HepG2 (cell line): ENCODE results near the gene HMGN4. TPM values are rescaled to one million over a fixed set of nuclear protein-coding genes. Genes with fewer than 3 reads are reported as not detected.
A peak's percentile ranks its signal among the peaks of the same experiment; 100 is the strongest.

Source experiments
- ARID4A ChIP-seq: sonication (generic); formaldehyde crosslinking; IDR thresholded peaks from 2 replicates; pipeline ENCODE4 v1.5.0; 2020; ENCODE audit warnings: mild to moderate bottlenecking, missing genetic modification reagents, borderline replicate concordance
- EEA1 ChIP-seq: sonication (generic); formaldehyde crosslinking; IDR thresholded peaks from 2 replicates; pipeline ENCODE4 v1.5.1; 2020; ENCODE audit warnings: mild to moderate bottlenecking, missing genetic modification reagents, borderline replicate concordance
- ELF3 ChIP-seq: IDR thresholded peaks from 2 replicates; pipeline ENCODE4 v1.6.1; 2016; ENCODE audit warnings: missing genetic modification reagents, missing compliant biosample characterization
- FUBP1 ChIP-seq: sonication (generic); formaldehyde crosslinking; IDR thresholded peaks from 2 replicates; pipeline ENCODE4 v1.5.1; 2020; ENCODE audit warnings: missing genetic modification reagents, mild to moderate bottlenecking, borderline replicate concordance
- GPBP1L1 ChIP-seq: sonication (generic); formaldehyde crosslinking; IDR thresholded peaks from 2 replicates; pipeline ENCODE4 v1.5.0; 2020; ENCODE audit warnings: mild to moderate bottlenecking, missing genetic modification reagents
- HOXA9 ChIP-seq: sonication (generic); formaldehyde crosslinking; IDR thresholded peaks from 2 replicates; pipeline ENCODE4 v1.8.1; 2022; ENCODE audit warnings: missing genetic modification reagents, mild to moderate bottlenecking, moderate library complexity, borderline replicate concordance
- KLF12 ChIP-seq: sonication (generic); formaldehyde crosslinking; IDR thresholded peaks from 2 replicates; pipeline ENCODE4 v1.4.0; 2020; ENCODE audit warnings: missing genetic modification reagents, borderline replicate concordance
- ONECUT2 ChIP-seq: sonication (generic); formaldehyde crosslinking; IDR thresholded peaks from 2 replicates; pipeline ENCODE4 v1.4.0; 2020; ENCODE audit warnings: missing genetic modification reagents
- SIX1 ChIP-seq: sonication (generic); formaldehyde crosslinking; IDR thresholded peaks from 2 replicates; pipeline ENCODE4 v1.4.0; 2020; ENCODE audit warnings: missing genetic modification reagents, borderline replicate concordance
- SIX4 ChIP-seq: sonication (generic); formaldehyde crosslinking; IDR thresholded peaks from 2 replicates; pipeline ENCODE4 v1.4.0; 2020; ENCODE audit warnings: missing genetic modification reagents
- TAF1 ChIP-seq: sonication (generic); formaldehyde crosslinking; IDR thresholded peaks from 2 replicates; pipeline ENCODE4 v1.4.0; 2020; ENCODE audit warnings: missing genetic modification reagents
- TRIM24 ChIP-seq: sonication (generic); formaldehyde crosslinking; IDR thresholded peaks from 2 replicates; pipeline ENCODE4 v1.8.0; 2022; ENCODE audit warnings: mild to moderate bottlenecking, missing genetic modification reagents
- ZNF101 ChIP-seq: sonication (generic); formaldehyde crosslinking; IDR thresholded peaks from 2 replicates; pipeline ENCODE4 v1.4.0; 2020; ENCODE audit warnings: mild to moderate bottlenecking, low read depth, missing genetic modification reagents, borderline replicate concordance
- ZNF143 ChIP-seq: sonication (generic); formaldehyde crosslinking; IDR thresholded peaks from 2 replicates; pipeline ENCODE4 v1.4.0; 2020; ENCODE audit warnings: missing genetic modification reagents
- ZNF263 ChIP-seq: sonication (generic); formaldehyde crosslinking; IDR thresholded peaks from 2 replicates; pipeline ENCODE4 v1.4.0; 2020; ENCODE audit warnings: missing genetic modification reagents
- ZNF484 ChIP-seq: sonication (generic); formaldehyde crosslinking; IDR thresholded peaks from 2 replicates; pipeline ENCODE4 v1.5.1; 2020; ENCODE audit warnings: mild to moderate bottlenecking, low read depth, missing genetic modification reagents, borderline replicate concordance
- ZNF496 ChIP-seq: sonication (generic); formaldehyde crosslinking; IDR thresholded peaks from 2 replicates; pipeline ENCODE4 v1.8.1; 2023; ENCODE audit warnings: mild to moderate bottlenecking, moderate library complexity, missing genetic modification reagents; ENCODE audit not compliant: insufficient replicate concordance
- ZNF513 ChIP-seq: sonication (generic); formaldehyde crosslinking; conservative IDR thresholded peaks from 2 replicates; pipeline ENCODE4 v1.5.0; 2020; ENCODE audit warnings: missing genetic modification reagents
- ZNF660 ChIP-seq: sonication (generic); formaldehyde crosslinking; IDR thresholded peaks from 2 replicates; pipeline ENCODE4 v1.5.1; 2020; ENCODE audit warnings: mild to moderate bottlenecking, low read depth, missing genetic modification reagents, borderline replicate concordance
- polyA plus RNA-seq, 8 experiments: library from polyadenylated mRNA; depleted of rRNA in 3 of 8; stranded (reverse) in 7 of 8; unstranded in 1 of 8; fragments of >200 nt; fragmentation: Illumina TruSeq in 4 of 8; extraction: Trizol in 4 of 8; gene quantifications; 2 replicates each; pipeline versions ENCODE4 v1.2.1 to v1.2.3, GENCODE V29; 2011 to 2016; ENCODE audit warnings: low read depth in 4 of 8, missing spikeins in 1 of 8, mixed read lengths in 1 of 8; ENCODE audit not compliant: insufficient read depth in 1 of 8
- total RNA-seq, 5 experiments: library from RNA; depleted of rRNA; stranded (reverse); fragments of >200 nt; fragmentation: Illumina TruSeq; extraction: Trizol; gene quantifications; 2 replicates each; pipeline ENCODE4 v1.2.3, GENCODE V29; 2016; ENCODE audit warnings: low read depth in 1 of 5

Gene HMGN4
- total and polyA plus RNA-seq, 2 of the 13 experiments (the other 11 are each of a cell fraction or from before 2014, with no cell fraction given) = 39.9 to 52.1 TPM

GRCh38 chr6:26576929-26577719 lies 39.0 kb downstream of the HMGN4 start (continued):
- no peak for TF ChIP-seq GPBP1L1 (CRISPR knock-in tag)
- TF ChIP-seq KLF12 = no peak
- no peak for TF ChIP-seq ARID4A (CRISPR knock-in tag)
- TF ChIP-seq ELF3 (CRISPR knock-in tag) = peak; percentile 71
- TF ChIP-seq FUBP1 (CRISPR knock-in tag) = no peak
- TF ChIP-seq ZNF101 (CRISPR knock-in tag) = no peak
- no peak for TF ChIP-seq ONECUT2 (CRISPR knock-in tag)
- no peak for TF ChIP-seq TAF1 (CRISPR knock-in tag)
- no peak for TF ChIP-seq ZNF143 (CRISPR knock-in tag)
- no peak for TF ChIP-seq SIX4 (CRISPR knock-in tag)
- no peak for TF ChIP-seq HOXA9 (CRISPR knock-in tag)
- no peak for TF ChIP-seq TRIM24 (CRISPR knock-in tag)
- no peak for TF ChIP-seq ZNF513
- no peak for TF ChIP-seq ZNF496
- TF ChIP-seq ZNF660 (CRISPR knock-in tag) = no peak
- no peak for TF ChIP-seq EEA1 (CRISPR knock-in tag)
- no peak for TF ChIP-seq ZNF263 (CRISPR knock-in tag)
- no peak for TF ChIP-seq SIX1
- TF ChIP-seq ZNF484 (CRISPR knock-in tag) = no peak
